SHP77 treated with DMSO at 0.1 percent for 48 hours (cell line): ENCODE results near the gene GARIN5A.
A peak's percentile ranks its signal among the peaks of the same experiment; 100 is the strongest.

Experiments
- DNase-seq: peaks from one replicate; lab custom pipeline; 2025; lab: John Stamatoyannopoulos, UW

GARIN5A gene

GRCh38 chr19:50476224-50476906 lies at the start of gene GARIN5A, which contains the start of gene EMC10:
Gene GARIN5A, minus strand, starts transcription at chr19:50476848. Its CDS starts 460 bp downstream, at chr19:50476388.
Gene EMC10, plus strand, starts transcription at chr19:50476507. Its CDS starts 38 bp downstream, at chr19:50476545.
- DNase-seq: peak; percentile 69

- DNase-seq: no peak
Observed at GRCh38 chr19:50522881-50523280, 46.2 kb upstream of the GARIN5A start.

GRCh38 chr19:50520822-50521465 lies 44.3 kb upstream of the GARIN5A start:
- DNase-seq: no peak

- DNase-seq: no peak
Observed at GRCh38 chr19:50519006-50519575, 42.4 kb upstream of the GARIN5A start.

GRCh38 chr19:50518091-50519005 lies 41.7 kb upstream of the GARIN5A start:
- no peak for DNase-seq

GRCh38 chr19:50517704-50518075 lies 41.0 kb upstream of the GARIN5A start:
- no peak for DNase-seq

- DNase-seq: no peak
Observed at GRCh38 chr19:50516964-50517703, 40.5 kb upstream of the GARIN5A start.

- no peak for DNase-seq
Observed at GRCh38 chr19:50516456-50516855, 39.8 kb upstream of the GARIN5A start.

- DNase-seq: no peak
Observed at GRCh38 chr19:50515168-50515561, 38.5 kb upstream of the GARIN5A start.

- DNase-seq: peak; percentile 43
Observed at GRCh38 chr19:50514346-50515167, 37.9 kb upstream of the GARIN5A start.

GRCh38 chr19:50513746-50514345 lies 37.2 kb upstream of the GARIN5A start, which contains the start of gene ASPDH:
Gene ASPDH, minus strand, starts transcription at chr19:50513913. Its CDS starts 90 bp downstream, at chr19:50513823.
- DNase-seq: no peak

- DNase-seq: no peak
Observed at GRCh38 chr19:50512999-50513745, 36.5 kb upstream of the GARIN5A start.

GRCh38 chr19:50512112-50512998 lies 35.7 kb upstream of the GARIN5A start:
- no peak for DNase-seq

- peak; percentile 95 for DNase-seq
Observed at GRCh38 chr19:50511069-50511822, 34.6 kb upstream of the GARIN5A start, which contains the start of gene JOSD2. Gene JOSD2, minus strand, starts transcription at chr19:50511191. Its CDS starts 760 bp downstream, at chr19:50510431.

GRCh38 chr19:50510700-50511068 lies 34.0 kb upstream of the GARIN5A start:
- DNase-seq: no peak

GRCh38 chr19:50510121-50510670 lies 33.5 kb upstream of the GARIN5A start:
- DNase-seq: no peak

GRCh38 chr19:50509366-50509765 lies 32.7 kb upstream of the GARIN5A start:
- DNase-seq: no peak
